ENCODE data around the gene IFT27.

The IFT27 gene

DNA sequence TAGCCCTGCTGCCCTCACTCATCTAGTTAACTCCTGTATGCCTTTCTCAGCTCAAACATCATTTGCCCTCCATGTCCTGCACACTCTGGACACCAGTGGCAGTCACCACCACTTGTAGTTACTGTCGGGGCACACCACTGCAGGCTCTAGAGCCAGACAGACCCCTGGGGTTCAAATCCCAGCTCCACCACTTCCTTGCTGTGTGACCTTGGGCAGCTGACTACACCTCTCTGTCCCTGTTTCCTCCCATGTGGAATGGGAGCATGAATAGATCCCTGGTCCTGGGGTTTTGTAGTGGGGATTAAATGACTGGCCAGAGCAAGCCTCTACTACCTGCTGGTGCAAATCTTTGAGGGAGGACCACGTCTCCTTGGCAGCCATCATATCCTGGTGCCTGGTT is 7.8 kb upstream of the IFT27 start:
- CTCF ChIA-PET = no interaction called here
- POLR2A ChIA-PET (ENCODE audit: low non-redundant PET) = no interaction called here
- H3K27ac ChIP-seq = no peak overlapping the region
- TF ChIP-seq, protein P1, sequence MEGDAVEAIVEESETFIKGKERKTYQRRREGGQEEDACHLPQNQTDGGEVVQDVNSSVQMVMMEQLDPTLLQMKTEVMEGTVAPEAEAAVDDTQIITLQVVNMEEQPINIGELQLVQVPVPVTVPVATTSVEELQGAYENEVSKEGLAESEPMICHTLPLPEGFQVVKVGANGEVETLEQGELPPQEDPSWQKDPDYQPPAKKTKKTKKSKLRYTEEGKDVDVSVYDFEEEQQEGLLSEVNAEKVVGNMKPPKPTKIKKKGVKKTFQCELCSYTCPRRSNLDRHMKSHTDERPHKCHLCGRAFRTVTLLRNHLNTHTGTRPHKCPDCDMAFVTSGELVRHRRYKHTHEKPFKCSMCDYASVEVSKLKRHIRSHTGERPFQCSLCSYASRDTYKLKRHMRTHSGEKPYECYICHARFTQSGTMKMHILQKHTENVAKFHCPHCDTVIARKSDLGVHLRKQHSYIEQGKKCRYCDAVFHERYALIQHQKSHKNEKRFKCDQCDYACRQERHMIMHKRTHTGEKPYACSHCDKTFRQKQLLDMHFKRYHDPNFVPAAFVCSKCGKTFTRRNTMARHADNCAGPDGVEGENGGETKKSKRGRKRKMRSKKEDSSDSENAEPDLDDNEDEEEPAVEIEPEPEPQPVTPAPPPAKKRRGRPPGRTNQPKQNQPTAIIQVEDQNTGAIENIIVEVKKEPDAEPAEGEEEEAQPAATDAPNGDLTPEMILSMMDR (conservative IDR thresholded peaks at IDR 0.05; ENCODE audit: low read depth) = no peak
- DNase-seq (ENCODE audit: low spot score) = no peak

DNA sequence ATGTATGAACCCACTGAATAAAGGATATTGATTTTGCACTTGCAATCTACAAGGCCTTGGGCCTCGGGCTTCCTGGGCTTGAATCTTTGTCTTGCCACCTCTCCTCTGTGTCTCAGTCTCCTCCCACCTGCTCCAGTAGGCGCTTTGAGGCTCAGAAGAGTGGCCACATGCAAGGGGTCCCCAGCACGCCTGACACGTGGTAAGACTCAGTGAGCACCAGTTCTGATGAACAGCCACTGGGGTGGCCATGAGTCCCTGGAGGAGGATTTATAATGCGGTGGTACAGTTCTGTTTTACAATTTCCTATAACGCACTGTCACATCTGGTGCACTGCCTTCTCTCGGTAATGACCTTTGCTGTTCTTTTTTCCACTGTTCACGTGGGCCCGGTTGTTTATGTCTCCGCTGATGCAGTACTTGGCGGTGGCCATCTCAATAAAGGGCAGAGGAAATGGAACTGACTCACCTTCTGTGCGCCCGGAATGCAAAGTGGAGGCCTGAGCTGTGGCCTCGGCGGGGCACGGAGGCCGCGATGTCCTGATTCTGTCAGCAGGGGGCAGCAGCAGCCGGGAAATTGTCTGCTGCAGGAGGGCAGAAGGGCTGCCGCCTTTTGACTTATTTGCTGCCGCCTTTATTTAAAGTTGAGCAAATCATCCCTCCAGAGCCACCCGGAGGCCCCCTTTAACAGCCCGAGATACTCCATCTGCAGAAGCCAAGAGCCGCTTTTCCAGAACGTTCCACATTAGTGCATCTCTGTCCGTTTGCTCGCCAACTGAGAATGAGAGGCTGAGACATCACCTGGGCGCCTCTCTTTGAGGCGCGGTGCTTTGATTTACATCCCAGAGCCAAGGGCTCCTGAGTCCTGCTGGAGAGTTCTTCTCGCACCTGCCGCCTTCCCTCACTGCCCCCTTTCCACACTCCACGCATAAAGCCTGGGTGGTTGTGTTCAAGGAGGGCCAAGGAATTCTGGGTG is 6.0 kb upstream of the IFT27 start:
- peak; percentile 72 for DNase-seq (ENCODE audit: low spot score)
- TF ChIP-seq, protein P1 (conservative IDR thresholded peaks at IDR 0.05; ENCODE audit: low read depth) = peak; percentile 88
- ChIA-PET POLR2A (ENCODE audit: low non-redundant PET) (no interaction called here), CTCF (interaction anchor here (0.6 to 2.2 kb wide), 4 partner anchors 24 to 196 kb away, joined by 3 to 4 read pairs (median 3); no protein-coding TSS in a partner anchor)
- peak overlapping the region; percentile 14; the same call in 1 of the 2 replicates for H3K27ac ChIP-seq

DNA sequence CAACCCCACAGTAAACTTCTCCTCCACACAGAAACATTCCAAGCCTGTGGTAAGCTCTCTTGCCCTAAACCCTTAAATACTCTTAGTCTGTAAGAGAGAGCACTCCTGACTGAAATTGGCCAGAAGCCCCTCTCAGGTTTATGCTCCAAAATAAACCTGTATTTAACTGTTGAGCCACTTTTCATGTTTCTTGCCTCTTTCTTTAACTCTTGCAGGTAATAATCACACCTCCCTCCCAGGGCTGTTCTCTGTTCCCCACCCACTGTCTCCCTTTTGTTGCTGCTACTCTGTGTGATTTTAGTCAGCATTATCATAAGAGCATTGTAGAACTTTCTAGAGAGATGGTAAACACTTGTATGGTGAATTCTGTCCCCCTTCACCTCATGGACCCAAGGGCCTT is 2.1 kb upstream of the IFT27 start:
- H3K27ac ChIP-seq = no peak overlapping the region
- no peak for DNase-seq (ENCODE audit: low spot score)
- TF ChIP-seq, protein P1 (conservative IDR thresholded peaks at IDR 0.05; ENCODE audit: low read depth) = no peak
- ChIA-PET POLR2A (ENCODE audit: low non-redundant PET) (no interaction called here), CTCF (no interaction called here)

DNA sequence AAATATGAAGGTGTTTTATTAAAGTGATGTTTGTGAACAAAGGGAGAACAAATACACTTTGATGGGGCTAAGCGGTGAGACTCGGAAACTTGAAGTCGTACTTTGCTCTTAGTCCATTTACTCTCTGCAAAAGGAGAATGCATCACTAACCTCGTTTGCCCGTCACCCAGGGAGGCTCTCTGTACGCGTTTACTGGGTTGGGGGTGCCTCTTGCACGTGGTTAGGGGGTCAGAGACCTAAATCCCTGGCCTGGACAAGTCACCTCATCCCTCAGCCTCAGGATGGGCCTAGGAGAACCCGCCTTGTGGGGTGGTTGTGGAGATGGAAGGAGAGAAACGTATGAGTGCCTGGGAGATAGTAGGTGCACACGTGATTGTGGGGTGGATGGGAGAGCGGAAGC is 803 bp upstream of the IFT27 start:
- TF ChIP-seq, protein P1 (conservative IDR thresholded peaks at IDR 0.05; ENCODE audit: low read depth) = no peak
- DNase-seq (ENCODE audit: low spot score) = no peak
- POLR2A ChIA-PET (ENCODE audit: low non-redundant PET) = interaction anchor here (0.7 kb wide), 1 partner anchor 41 kb away, joined by 3 read pairs; no protein-coding TSS in a partner anchor
- H3K27ac ChIP-seq = peak overlapping the region; percentile 73
- CTCF ChIA-PET = interaction anchor here (1.4 kb wide), 1 partner anchor 19 kb away, joined by 4 read pairs; no protein-coding TSS in a partner anchor

DNA sequence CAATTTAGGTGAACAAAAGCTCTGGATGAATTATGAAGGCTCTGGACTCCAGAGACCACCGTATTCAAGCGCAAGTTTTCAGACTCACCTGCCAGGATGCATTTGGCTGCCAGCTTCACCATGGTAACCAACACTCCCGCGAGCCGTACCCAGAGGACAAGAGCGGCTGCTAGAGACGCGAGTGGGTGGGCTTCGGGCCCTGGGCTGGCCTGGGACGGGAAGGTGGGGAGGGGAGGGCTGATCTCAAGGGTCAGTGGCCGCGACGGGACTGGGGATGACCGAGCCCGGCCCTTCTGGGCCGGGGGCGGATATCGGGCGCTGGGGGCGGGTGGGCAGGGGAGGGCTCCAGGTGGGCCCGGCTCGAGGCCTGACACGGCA is 344 bp downstream of the IFT27 start:
- TF ChIP-seq, protein P1 (conservative IDR thresholded peaks at IDR 0.05; ENCODE audit: low read depth) = no peak
- no peak for DNase-seq (ENCODE audit: low spot score)
- ChIA-PET POLR2A (ENCODE audit: low non-redundant PET) (no interaction called here), CTCF (interaction anchor here (0.6 to 1.4 kb wide), 3 partner anchors 18 to 242 kb away, joined by 3 to 6 read pairs (median 4); no protein-coding TSS in a partner anchor)
- peak overlapping the region; percentile 73 for H3K27ac ChIP-seq

DNA sequence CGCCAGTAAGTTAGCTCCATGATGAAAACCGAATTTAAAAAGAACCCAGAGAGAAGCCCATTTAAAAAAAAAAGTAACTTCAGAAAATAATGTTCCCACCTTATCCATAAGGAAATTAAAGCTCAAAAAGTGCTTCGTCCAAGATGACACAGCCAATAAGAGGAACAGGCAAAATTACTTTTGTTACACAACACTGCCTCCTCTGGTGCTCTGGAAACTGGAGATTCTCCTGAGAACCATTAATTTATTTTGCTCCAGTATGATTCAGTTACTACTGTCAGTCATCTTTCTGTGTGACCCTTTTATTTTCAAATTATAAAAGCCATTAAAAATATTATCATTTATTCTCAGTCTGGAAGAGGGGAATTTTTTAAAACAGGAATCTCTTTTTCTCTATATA is 2.0 kb downstream of the IFT27 start:
- CTCF ChIA-PET = interaction anchor here (0.6 to 1.1 kb wide), 5 partner anchors 16 to 629 kb away, joined by 4 to 5 read pairs (median 4); no protein-coding TSS in a partner anchor
- no peak for DNase-seq (ENCODE audit: low spot score)
- H3K27ac ChIP-seq = no peak overlapping the region
- POLR2A ChIA-PET (ENCODE audit: low non-redundant PET) = no interaction called here
- TF ChIP-seq, protein P1 (conservative IDR thresholded peaks at IDR 0.05; ENCODE audit: low read depth) = 0 out of 2 replicates have a peak, but pooled peaks have one; percentile 11

All from RWPE1 (cell line).